ENCODE results near the gene ALAD.

DNA sequence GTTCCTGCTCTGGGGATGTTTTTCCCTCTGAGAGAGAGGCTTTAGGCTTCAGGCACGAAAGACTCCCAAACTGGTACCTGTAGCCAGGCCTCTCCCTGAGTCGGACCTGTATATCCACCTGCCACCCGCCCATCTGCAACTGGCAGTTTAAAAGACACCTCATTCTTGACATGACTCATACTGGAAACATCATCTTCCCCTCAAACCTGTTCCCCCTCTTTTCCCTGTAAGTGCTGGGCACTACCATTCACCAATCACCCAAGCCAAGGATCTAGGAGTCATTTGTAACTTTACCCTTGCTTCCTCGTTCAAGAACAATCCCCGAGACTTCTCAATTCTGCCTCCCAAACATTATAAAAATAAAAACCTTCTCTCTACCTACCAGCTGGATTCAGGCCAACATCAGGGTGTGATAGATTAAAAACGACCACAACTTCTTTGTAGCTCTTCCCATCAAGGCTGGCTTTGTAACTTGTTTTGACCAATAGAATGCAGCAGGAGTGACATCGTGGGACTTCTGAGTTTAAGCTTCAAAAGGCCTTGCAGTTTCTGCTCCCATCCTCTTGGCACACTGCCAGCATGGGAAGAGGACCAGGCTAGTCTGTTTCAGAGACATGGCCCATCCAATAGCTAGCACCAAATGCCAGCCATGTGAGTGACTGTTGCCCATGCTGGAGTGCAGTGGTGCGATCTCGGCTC is 59.2 kb downstream of the ALAD start:
- no peak for TF ChIP-seq SNAI2 (CRISPR knock-in tag; IDR thresholded peaks at IDR 0.05)
- TF ChIP-seq, protein P1, sequence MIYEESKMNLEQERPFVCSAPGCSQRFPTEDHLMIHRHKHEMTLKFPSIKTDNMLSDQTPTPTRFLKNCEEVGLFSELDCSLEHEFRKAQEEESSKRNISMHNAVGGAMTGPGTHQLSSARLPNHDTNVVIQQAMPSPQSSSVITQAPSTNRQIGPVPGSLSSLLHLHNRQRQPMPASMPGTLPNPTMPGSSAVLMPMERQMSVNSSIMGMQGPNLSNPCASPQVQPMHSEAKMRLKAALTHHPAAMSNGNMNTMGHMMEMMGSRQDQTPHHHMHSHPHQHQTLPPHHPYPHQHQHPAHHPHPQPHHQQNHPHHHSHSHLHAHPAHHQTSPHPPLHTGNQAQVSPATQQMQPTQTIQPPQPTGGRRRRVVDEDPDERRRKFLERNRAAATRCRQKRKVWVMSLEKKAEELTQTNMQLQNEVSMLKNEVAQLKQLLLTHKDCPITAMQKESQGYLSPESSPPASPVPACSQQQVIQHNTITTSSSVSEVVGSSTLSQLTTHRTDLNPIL (CRISPR knock-in tag; IDR thresholded peaks at IDR 0.05; ENCODE audit: low read depth) = no peak
- no peak for TF ChIP-seq ZFP30 (CRISPR knock-in tag; IDR thresholded peaks at IDR 0.05)
- TF ChIP-seq, protein P2, sequence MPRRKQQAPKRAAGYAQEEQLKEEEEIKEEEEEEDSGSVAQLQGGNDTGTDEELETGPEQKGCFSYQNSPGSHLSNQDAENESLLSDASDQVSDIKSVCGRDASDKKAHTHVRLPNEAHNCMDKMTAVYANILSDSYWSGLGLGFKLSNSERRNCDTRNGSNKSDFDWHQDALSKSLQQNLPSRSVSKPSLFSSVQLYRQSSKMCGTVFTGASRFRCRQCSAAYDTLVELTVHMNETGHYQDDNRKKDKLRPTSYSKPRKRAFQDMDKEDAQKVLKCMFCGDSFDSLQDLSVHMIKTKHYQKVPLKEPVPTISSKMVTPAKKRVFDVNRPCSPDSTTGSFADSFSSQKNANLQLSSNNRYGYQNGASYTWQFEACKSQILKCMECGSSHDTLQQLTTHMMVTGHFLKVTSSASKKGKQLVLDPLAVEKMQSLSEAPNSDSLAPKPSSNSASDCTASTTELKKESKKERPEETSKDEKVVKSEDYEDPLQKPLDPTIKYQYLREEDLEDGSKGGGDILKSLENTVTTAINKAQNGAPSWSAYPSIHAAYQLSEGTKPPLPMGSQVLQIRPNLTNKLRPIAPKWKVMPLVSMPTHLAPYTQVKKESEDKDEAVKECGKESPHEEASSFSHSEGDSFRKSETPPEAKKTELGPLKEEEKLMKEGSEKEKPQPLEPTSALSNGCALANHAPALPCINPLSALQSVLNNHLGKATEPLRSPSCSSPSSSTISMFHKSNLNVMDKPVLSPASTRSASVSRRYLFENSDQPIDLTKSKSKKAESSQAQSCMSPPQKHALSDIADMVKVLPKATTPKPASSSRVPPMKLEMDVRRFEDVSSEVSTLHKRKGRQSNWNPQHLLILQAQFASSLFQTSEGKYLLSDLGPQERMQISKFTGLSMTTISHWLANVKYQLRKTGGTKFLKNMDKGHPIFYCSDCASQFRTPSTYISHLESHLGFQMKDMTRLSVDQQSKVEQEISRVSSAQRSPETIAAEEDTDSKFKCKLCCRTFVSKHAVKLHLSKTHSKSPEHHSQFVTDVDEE (CRISPR knock-in tag; IDR thresholded peaks at IDR 0.05) = no peak
- no peak for TF ChIP-seq RARB (CRISPR knock-in tag; IDR thresholded peaks at IDR 0.05)
- no peak for TF ChIP-seq ZNF565 (CRISPR knock-in tag; conservative IDR thresholded peaks at IDR 0.05; ENCODE audit: low read depth)
- TF ChIP-seq, protein P3, sequence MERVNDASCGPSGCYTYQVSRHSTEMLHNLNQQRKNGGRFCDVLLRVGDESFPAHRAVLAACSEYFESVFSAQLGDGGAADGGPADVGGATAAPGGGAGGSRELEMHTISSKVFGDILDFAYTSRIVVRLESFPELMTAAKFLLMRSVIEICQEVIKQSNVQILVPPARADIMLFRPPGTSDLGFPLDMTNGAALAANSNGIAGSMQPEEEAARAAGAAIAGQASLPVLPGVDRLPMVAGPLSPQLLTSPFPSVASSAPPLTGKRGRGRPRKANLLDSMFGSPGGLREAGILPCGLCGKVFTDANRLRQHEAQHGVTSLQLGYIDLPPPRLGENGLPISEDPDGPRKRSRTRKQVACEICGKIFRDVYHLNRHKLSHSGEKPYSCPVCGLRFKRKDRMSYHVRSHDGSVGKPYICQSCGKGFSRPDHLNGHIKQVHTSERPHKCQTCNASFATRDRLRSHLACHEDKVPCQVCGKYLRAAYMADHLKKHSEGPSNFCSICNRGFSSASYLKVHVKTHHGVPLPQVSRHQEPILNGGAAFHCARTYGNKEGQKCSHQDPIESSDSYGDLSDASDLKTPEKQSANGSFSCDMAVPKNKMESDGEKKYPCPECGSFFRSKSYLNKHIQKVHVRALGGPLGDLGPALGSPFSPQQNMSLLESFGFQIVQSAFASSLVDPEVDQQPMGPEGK (CRISPR knock-in tag; IDR thresholded peaks at IDR 0.05; ENCODE audit: borderline replicate concordance) = no peak
- TF ChIP-seq, protein P4, sequence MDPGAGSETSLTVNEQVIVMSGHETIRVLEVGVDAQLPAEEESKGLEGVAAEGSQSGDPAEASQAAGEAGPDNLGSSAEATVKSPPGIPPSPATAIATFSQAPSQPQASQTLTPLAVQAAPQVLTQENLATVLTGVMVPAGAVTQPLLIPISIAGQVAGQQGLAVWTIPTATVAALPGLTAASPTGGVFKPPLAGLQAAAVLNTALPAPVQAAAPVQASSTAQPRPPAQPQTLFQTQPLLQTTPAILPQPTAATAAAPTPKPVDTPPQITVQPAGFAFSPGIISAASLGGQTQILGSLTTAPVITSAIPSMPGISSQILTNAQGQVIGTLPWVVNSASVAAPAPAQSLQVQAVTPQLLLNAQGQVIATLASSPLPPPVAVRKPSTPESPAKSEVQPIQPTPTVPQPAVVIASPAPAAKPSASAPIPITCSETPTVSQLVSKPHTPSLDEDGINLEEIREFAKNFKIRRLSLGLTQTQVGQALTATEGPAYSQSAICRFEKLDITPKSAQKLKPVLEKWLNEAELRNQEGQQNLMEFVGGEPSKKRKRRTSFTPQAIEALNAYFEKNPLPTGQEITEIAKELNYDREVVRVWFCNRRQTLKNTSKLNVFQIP (CRISPR knock-in tag; IDR thresholded peaks at IDR 0.05; ENCODE audit: borderline replicate concordance, low read depth) = no peak

Data from SK-N-SH treated with all-trans-retinoic acid at 6 μM for 48 hours (cell line).